Measurements from ENCODE around the gene BICD1.

The BICD1 gene

DNA sequence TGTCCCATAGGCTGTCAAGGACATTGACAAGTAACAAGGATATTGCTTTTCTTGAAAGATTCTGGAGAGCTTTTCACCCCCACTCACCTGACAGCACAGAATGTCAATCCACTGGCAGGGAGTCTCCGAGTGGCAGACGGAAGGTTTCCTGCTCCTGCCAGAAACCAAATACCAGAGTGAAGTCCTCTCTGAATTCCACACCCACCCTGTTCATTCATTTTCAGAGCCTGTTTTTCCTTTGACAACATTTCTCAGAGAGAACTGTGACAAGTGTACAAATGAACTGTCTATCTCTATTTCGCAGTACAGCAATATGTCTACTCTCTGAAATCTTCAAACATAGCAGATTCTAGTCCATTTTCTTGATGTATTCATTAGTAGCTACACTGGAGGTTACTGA lies 26.2 kb upstream of the BICD1 start:
- Histone ChIP-seq H3K27me3 (ENCODE audit: insufficient read depth, low read depth, severe bottlenecking) (no peaks in the 10 kb centered on the region), H3K36me3 (no peaks in the 10 kb centered on the region), H3K4me3 (ENCODE audit: low read depth, low read length) (no peak overlapping the region), H3K9me3 (ENCODE audit: severe bottlenecking) (no peaks in the 10 kb centered on the region), H3K27ac (no peak overlapping the region)
- TF ChIP-seq, protein P1, sequence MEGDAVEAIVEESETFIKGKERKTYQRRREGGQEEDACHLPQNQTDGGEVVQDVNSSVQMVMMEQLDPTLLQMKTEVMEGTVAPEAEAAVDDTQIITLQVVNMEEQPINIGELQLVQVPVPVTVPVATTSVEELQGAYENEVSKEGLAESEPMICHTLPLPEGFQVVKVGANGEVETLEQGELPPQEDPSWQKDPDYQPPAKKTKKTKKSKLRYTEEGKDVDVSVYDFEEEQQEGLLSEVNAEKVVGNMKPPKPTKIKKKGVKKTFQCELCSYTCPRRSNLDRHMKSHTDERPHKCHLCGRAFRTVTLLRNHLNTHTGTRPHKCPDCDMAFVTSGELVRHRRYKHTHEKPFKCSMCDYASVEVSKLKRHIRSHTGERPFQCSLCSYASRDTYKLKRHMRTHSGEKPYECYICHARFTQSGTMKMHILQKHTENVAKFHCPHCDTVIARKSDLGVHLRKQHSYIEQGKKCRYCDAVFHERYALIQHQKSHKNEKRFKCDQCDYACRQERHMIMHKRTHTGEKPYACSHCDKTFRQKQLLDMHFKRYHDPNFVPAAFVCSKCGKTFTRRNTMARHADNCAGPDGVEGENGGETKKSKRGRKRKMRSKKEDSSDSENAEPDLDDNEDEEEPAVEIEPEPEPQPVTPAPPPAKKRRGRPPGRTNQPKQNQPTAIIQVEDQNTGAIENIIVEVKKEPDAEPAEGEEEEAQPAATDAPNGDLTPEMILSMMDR (IDR thresholded peaks at IDR 0.05; ENCODE audit: low read depth, low read length), result no peak
- no peak for DNase-seq

- Histone ChIP-seq H3K27me3 (ENCODE audit: insufficient read depth, low read depth, severe bottlenecking) (no peaks in the 10 kb centered on the region), H3K27ac (no peak overlapping the region), H3K36me3 (no peaks in the 10 kb centered on the region), H3K9me3 (ENCODE audit: severe bottlenecking) (no peaks in the 10 kb centered on the region), H3K4me3 (ENCODE audit: low read depth, low read length) (no peak overlapping the region)
- TF ChIP-seq, protein P1 (IDR thresholded peaks at IDR 0.05; ENCODE audit: low read depth, low read length), result no peak
- no peak for DNase-seq
Measured at GRCh38 chr12:32083489-32083888, 23.2 kb upstream of the BICD1 start.

GRCh38 chr12:32084017-32084688 lies 22.5 kb upstream of the BICD1 start:
- DNase-seq, result peak; percentile 21
- no peak overlapping the region for H3K27ac ChIP-seq
- H3K4me3 ChIP-seq (ENCODE audit: low read depth, low read length), result no peak overlapping the region
- no peaks in the 10 kb centered on the region for H3K9me3 ChIP-seq (ENCODE audit: severe bottlenecking)
- H3K27me3 ChIP-seq (ENCODE audit: insufficient read depth, low read depth, severe bottlenecking), result no peaks in the 10 kb centered on the region
- TF ChIP-seq, protein P1 (IDR thresholded peaks at IDR 0.05; ENCODE audit: low read depth, low read length), result 0 out of 2 replicates have a peak, but pooled peaks have one; percentile 10
- H3K36me3 ChIP-seq, result no peaks in the 10 kb centered on the region

GRCh38 chr12:32084753-32085152 lies 21.9 kb upstream of the BICD1 start:
- no peaks in the 10 kb centered on the region for H3K27me3 ChIP-seq (ENCODE audit: insufficient read depth, low read depth, severe bottlenecking)
- TF ChIP-seq, protein P1 (IDR thresholded peaks at IDR 0.05; ENCODE audit: low read depth, low read length), result no peak
- H3K36me3 ChIP-seq, result no peaks in the 10 kb centered on the region
- DNase-seq, result no peak
- no peak overlapping the region for H3K4me3 ChIP-seq (ENCODE audit: low read depth, low read length)
- no peaks in the 10 kb centered on the region for H3K9me3 ChIP-seq (ENCODE audit: severe bottlenecking)
- no peak overlapping the region for H3K27ac ChIP-seq

GRCh38 chr12:32087306-32087705 lies 19.3 kb upstream of the BICD1 start:
- H3K27ac ChIP-seq, result no peak overlapping the region
- H3K9me3 ChIP-seq (ENCODE audit: severe bottlenecking), result no peaks in the 10 kb centered on the region
- H3K27me3 ChIP-seq (ENCODE audit: insufficient read depth, low read depth, severe bottlenecking), result no peaks in the 10 kb centered on the region
- TF ChIP-seq, protein P1 (IDR thresholded peaks at IDR 0.05; ENCODE audit: low read depth, low read length), result no peak
- no peak overlapping the region for H3K4me3 ChIP-seq (ENCODE audit: low read depth, low read length)
- DNase-seq, result no peak
- no peaks in the 10 kb centered on the region for H3K36me3 ChIP-seq

- Histone ChIP-seq H3K36me3 (no peaks in the 10 kb centered on the region), H3K4me3 (ENCODE audit: low read depth, low read length) (no peak overlapping the region), H3K27me3 (ENCODE audit: insufficient read depth, low read depth, severe bottlenecking) (no peaks in the 10 kb centered on the region), H3K27ac (no peak overlapping the region), H3K9me3 (ENCODE audit: severe bottlenecking) (no peaks in the 10 kb centered on the region)
- DNase-seq, result no peak
- TF ChIP-seq, protein P1 (IDR thresholded peaks at IDR 0.05; ENCODE audit: low read depth, low read length), result no peak
Measured at GRCh38 chr12:32089156-32089555, 17.5 kb upstream of the BICD1 start.
